ENCODE results near the gene PER1. TPM values are rescaled to one million over a fixed set of nuclear protein-coding genes. Genes with fewer than 3 reads are reported as not detected.

The PER1 gene
- total RNA-seq, 6 donors from 2014 or later, result 112 to 358 (median 288) TPM

DNA sequence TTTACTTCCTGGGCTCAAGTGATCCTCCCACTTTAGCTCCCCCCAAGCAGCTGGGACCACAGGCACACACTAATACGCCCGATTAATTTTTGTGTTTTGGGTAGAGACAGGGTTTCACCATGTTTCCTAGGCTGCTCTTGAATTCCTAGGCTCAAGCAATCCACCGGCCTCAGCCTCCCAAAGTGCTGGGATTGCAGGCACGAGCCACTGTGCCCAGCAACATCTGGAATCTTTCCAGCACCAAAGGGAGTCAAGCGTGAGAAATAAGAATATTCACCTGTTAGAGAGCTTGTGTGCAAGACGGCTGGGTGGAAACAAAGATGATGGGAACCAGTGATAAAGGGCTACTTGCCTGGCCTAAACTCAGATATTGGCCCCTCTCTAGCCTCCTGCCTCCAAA lies 50.5 kb downstream of the PER1 start:
- Histone ChIP-seq H3K4me1 (peaks cover 0 to 4% (median 0%) of the 10 kb centered on the region in 4 donors), H3K4me3 (no peak overlapping the region), H3K27me3 (no peaks in the 10 kb centered on the region), H3K9me3 (no peaks in the 10 kb centered on the region), H3K36me3 (no peaks in the 10 kb centered on the region), H3K27ac (no peak overlapping the region)
- no peak for ATAC-seq (ENCODE audit: low FRiP score in 2 of 2)
- TF ChIP-seq EP300 (IDR thresholded peaks at IDR 0.05), result no peak
- TF ChIP-seq, protein P1, sequence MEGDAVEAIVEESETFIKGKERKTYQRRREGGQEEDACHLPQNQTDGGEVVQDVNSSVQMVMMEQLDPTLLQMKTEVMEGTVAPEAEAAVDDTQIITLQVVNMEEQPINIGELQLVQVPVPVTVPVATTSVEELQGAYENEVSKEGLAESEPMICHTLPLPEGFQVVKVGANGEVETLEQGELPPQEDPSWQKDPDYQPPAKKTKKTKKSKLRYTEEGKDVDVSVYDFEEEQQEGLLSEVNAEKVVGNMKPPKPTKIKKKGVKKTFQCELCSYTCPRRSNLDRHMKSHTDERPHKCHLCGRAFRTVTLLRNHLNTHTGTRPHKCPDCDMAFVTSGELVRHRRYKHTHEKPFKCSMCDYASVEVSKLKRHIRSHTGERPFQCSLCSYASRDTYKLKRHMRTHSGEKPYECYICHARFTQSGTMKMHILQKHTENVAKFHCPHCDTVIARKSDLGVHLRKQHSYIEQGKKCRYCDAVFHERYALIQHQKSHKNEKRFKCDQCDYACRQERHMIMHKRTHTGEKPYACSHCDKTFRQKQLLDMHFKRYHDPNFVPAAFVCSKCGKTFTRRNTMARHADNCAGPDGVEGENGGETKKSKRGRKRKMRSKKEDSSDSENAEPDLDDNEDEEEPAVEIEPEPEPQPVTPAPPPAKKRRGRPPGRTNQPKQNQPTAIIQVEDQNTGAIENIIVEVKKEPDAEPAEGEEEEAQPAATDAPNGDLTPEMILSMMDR (IDR thresholded peaks at IDR 0.05), result no peak
- TF ChIP-seq POLR2A (IDR thresholded peaks at IDR 0.05), result no peak
- WGBS, 2 donors, result 71 to 78% methylated on average over 6 of the region's 6 CpGs
- no peak for DNase-seq

DNA sequence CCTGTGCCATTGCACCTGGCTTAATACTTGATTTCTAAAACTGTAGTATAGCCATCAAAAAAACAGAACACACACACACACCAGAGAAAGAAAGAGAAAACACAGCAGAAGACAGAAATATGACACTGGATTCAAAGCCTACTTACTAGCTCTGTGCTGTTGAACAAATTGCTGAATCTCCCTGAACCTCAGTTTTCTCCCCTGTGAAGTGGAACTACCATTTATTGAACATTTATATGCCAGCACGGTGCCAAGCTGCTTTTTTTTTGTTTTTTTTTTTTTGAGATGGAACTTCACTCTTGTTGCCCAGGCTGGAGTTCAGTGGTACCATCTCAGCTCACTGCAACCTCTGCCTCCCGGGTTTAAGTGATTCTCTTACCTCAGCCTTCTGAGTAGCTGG lies 51.4 kb downstream of the PER1 start:
- no peak overlapping the region for H3K27ac ChIP-seq
- H3K27me3 ChIP-seq, result no peaks in the 10 kb centered on the region
- ATAC-seq (ENCODE audit: low FRiP score in 2 of 2) (no peak), DNase-seq (no peak)
- WGBS, 2 donors, result 79 to 87% methylated on average over 2 of the region's 2 CpGs
- TF ChIP-seq, protein P1 (IDR thresholded peaks at IDR 0.05), result no peak
- TF ChIP-seq POLR2AphosphoS5 (IDR thresholded peaks at IDR 0.05), result no peak
- TF ChIP-seq POLR2A (IDR thresholded peaks at IDR 0.05), result no peak
- no peak overlapping the region for H3K4me3 ChIP-seq
- H3K36me3 ChIP-seq, result no peaks in the 10 kb centered on the region
- H3K9me3 ChIP-seq, result no peaks in the 10 kb centered on the region
- H3K4me1 ChIP-seq, result peaks cover 0 to 4% (median 0%) of the 10 kb centered on the region in 4 donors

DNA sequence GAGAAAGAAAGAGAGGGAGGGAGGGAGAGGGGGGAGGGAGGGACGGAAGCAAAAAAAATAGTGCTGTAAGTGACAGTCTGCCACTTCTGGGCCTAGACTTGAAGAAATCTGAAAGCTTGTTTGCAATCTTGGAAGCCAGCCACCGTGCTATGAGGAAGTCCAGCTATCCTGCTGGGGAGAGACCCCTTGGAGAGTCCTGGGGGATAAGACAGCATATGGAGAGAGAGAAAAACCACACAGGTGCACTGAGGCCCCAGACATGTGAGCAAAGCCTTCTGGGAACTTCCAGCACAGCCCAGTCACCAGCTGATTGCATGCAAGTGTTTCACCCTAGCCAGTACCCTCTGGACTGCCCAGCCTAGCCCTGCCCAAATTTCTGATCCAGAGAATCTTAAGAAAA lies 52.1 kb downstream of the PER1 start:
- no peak overlapping the region for H3K27ac ChIP-seq
- no peak for DNase-seq
- ATAC-seq (ENCODE audit: low FRiP score in 2 of 2), result no peak
- WGBS, 2 donors, result 26 to 44% methylated on average over 2 of the region's 2 CpGs
- peaks cover 0 to 4% (median 0%) of the 10 kb centered on the region in 4 donors for H3K4me1 ChIP-seq
- no peaks in the 10 kb centered on the region for H3K36me3 ChIP-seq
- TF ChIP-seq POLR2A (IDR thresholded peaks at IDR 0.05), result no peak
- TF ChIP-seq, protein P1 (IDR thresholded peaks at IDR 0.05), result no peak
- TF ChIP-seq POLR2AphosphoS5 (IDR thresholded peaks at IDR 0.05), result no peak
- TF ChIP-seq EP300 (IDR thresholded peaks at IDR 0.05), result no peak
- no peaks in the 10 kb centered on the region for H3K27me3 ChIP-seq
- H3K4me3 ChIP-seq, result no peak overlapping the region
- no peaks in the 10 kb centered on the region for H3K9me3 ChIP-seq

GRCh38 chr17:8096541-8096940 lies 55.7 kb downstream of the PER1 start:
- H3K27ac ChIP-seq, result no peak overlapping the region
- no peaks in the 10 kb centered on the region for H3K36me3 ChIP-seq
- DNase-seq, result peak in 1 of 2 donors; percentile 55
- no peaks in the 10 kb centered on the region for H3K27me3 ChIP-seq
- peaks cover 0 to 4% (median 0%) of the 10 kb centered on the region in 4 donors for H3K4me1 ChIP-seq
- TF ChIP-seq POLR2A (IDR thresholded peaks at IDR 0.05) (no peak), EP300 (IDR thresholded peaks at IDR 0.05) (no peak), POLR2AphosphoS5 (IDR thresholded peaks at IDR 0.05) (no peak)
- TF ChIP-seq, protein P1 (IDR thresholded peaks at IDR 0.05), result no peak
- H3K4me3 ChIP-seq, result no peak overlapping the region
- 73 to 95% methylated on average over 8 of the region's 8 CpGs for WGBS, 2 donors
- peak in 1 of 2 donors; percentile 5 for ATAC-seq (ENCODE audit: low FRiP score in 2 of 2)
- H3K9me3 ChIP-seq, result no peaks in the 10 kb centered on the region

GRCh38 chr17:8095361-8095760 lies 56.8 kb downstream of the PER1 start:
- 61 to 83% methylated on average over 4 to 6 of the region's 6 CpGs for WGBS, 2 donors
- Histone ChIP-seq H3K27ac (no peak overlapping the region), H3K36me3 (no peaks in the 10 kb centered on the region), H3K27me3 (no peaks in the 10 kb centered on the region), H3K4me3 (no peak overlapping the region), H3K9me3 (no peaks in the 10 kb centered on the region), H3K4me1 (peaks cover 0 to 4% (median 0%) of the 10 kb centered on the region in 4 donors)
- TF ChIP-seq POLR2A (IDR thresholded peaks at IDR 0.05) (no peak), POLR2AphosphoS5 (IDR thresholded peaks at IDR 0.05) (no peak), EP300 (IDR thresholded peaks at IDR 0.05) (no peak)
- TF ChIP-seq, protein P1 (IDR thresholded peaks at IDR 0.05), result no peak
- DNase-seq (no peak), ATAC-seq (ENCODE audit: low FRiP score in 2 of 2) (no peak)
